Heart left ventricle (tissue), 16 donors: ENCODE measurements around the gene PPM1L. TPM values are rescaled to one million over a fixed set of nuclear protein-coding genes. Genes with fewer than 3 reads are reported as not detected.
A peak's percentile ranks its signal among the peaks of the same experiment; 100 is the strongest.

ENCODE experiments used
- ATAC-seq, 4 donors: fragments of 200-7000 bp; cut with Tn5 transposase; one replicate each; pipeline ENCODE4 v1.9.1; 2020 to 2022; ENCODE audit warnings: moderate library complexity in 4 of 4, mild to moderate bottlenecking in 3 of 4, moderate number of reproducible peaks in 1 of 4
- DNase-seq, 5 donors: peaks; one replicate each; pipeline ENCODE4 v3.0.0-alpha.2; 2020
- H3K27ac ChIP-seq, 12 donors: fragments of 200-600 bp; sonication (generic) in 4 of 12; one replicate each; pipeline versions ENCODE4 v1.5.0 to v1.8.0; 2016 to 2022; ENCODE audit warnings: mild to moderate bottlenecking in 2 of 12
- H3K27me3 ChIP-seq, 9 donors: fragments of 200-600 bp; sonication (generic) in 2 of 9; one replicate each; pipeline versions ENCODE4 v1.5.1 to v1.8.0; 2016 to 2022; ENCODE audit warnings: mild to moderate bottlenecking in 3 of 9
- H3K36me3 ChIP-seq, 9 donors: fragments of 200-600 bp; sonication (generic) in 2 of 9; one replicate each; pipeline versions ENCODE4 v1.5.0 to v1.8.0; 2018 to 2022; ENCODE audit warnings: mild to moderate bottlenecking in 2 of 9
- H3K4me1 ChIP-seq, 12 donors: fragments of 200-600 bp; sonication (generic) in 4 of 12; one replicate each; pipeline versions ENCODE4 v1.5.0 to v1.8.0; 2016 to 2022; ENCODE audit warnings: mild to moderate bottlenecking in 3 of 12
- H3K4me3 ChIP-seq, 12 donors: fragments of 200-600 bp; sonication (generic) in 4 of 12; one replicate each; pipeline versions ENCODE4 v1.5.0 to v1.8.0; 2017 to 2022; ENCODE audit warnings: mild to moderate bottlenecking in 9 of 12, moderate library complexity in 4 of 12
- H3K9me3 ChIP-seq, 12 donors: fragments of 200-600 bp; sonication (generic) in 4 of 12; one replicate each; pipeline versions ENCODE4 v1.5.0 to v1.8.0; 2016 to 2022; ENCODE audit warnings: mild to moderate bottlenecking in 1 of 12
- CTCF ChIP-seq, 12 donors: fragments of 200-600 bp; sonication (generic) in 4 of 12; IDR thresholded peaks; one replicate each; pipeline versions ENCODE4 v1.5.0 to v1.8.0; 2018 to 2022; ENCODE audit warnings: antibody characterized with exemption in 12 of 12, mild to moderate bottlenecking in 5 of 12
- POLR2A ChIP-seq, 2 donors: fragments of 450-650 bp; IDR thresholded peaks; one replicate each; pipeline ENCODE4 v1.6.1; 2017; ENCODE audit warnings: antibody characterized with exemption in 2 of 2, mild to moderate bottlenecking in 2 of 2, moderate library complexity in 2 of 2
- WGBS, 4 donors: extraction: QIAGEN DNeasy Blood & Tissue Kit in 2 of 4; methylation state at CpG; one replicate each; pipeline versions ENCODE4 v1.1.5 to v1.1.7; 2013 to 2018; 5-methylcytosine and 5-hydroxymethylcytosine counted together
- intact Hi-C, 10 donors: fragments of 100-400 bp; cut with DNase I; formaldehyde crosslinking; loops; one replicate each; pipeline versions ENCODE4 v1.11.1 to v1.14.2; 2022
- polyA plus RNA-seq, 2 donors: library from polyadenylated mRNA; stranded (reverse); fragments of 200-250 nt; gene quantifications; one replicate each; pipeline ENCODE4 v1.2.3, GENCODE V29; 2013
- total RNA-seq, 9 donors: library from RNA; depleted of rRNA in 2 of 9; stranded (reverse); fragments of >200 nt in 2 of 9; fragmentation: NEBNext Ultra II Directional in 3 of 9; extraction: Animal tissue kit (Norgen Biotek cat#: 25700) in 3 of 9; gene quantifications; one replicate each; pipeline versions ENCODE4 v1.1.0 to v1.2.4, GENCODE V29; 2016 to 2023
- donor health status: ischemic (EF 13 %, LVEDD 7.1; RV severe dilation, severe dysfunction).
- donor health status: healthy with polysubstance abuse.
- donor health status: DM: no; HTN: yes; CAD: no.
- donor health status: DM: no; HTN: no; CAD: no.
- donor health status: ischemic (EF 25% LVEDD 6.9; RV normal size, moderate dysfunction).
- donor health status: ischemic (EF 25% LVEDD 5.7; RV mildly dilated, moderate dysfunction).
- donor health status: healthy.
- donor health status: DM: yes; HTN: yes; CAD: no.
- donor health status: ischemic (EF 35%, LVEDD 5.7; RV mildly dilated, moderate dysfunction).
- donor health status: nonischemic (EF 11% LVEDD 7.7; RV severe dilation, severe dysfunction).
- donor health status: DM: yes; HTN: yes; CAD: no.
- donor health status: PGD.
- donor health status: ischemic (EF 29% LVEDD 5.4; RV normal size, mild dysfunction).
- donor health status: nonischemic (EF 23%, LVEDD 6.1; RV moderate dilation, normal function).

Gene PPM1L
- total and polyA plus RNA-seq, 11 donors = 6.2 to 89.6 (median 41.7) TPM

- Histone ChIP-seq H3K27ac (peak overlapping the region in 11 of 12 donors; percentile 67 to 88 (median 82)), H3K9me3 (no peaks in the 10 kb centered on the region), H3K36me3 (no peaks in the 10 kb centered on the region), H3K4me3 (no peak overlapping the region), H3K4me1 (peaks cover 5 to 64% (median 39%) of the 10 kb centered on the region in 12 donors), H3K27me3 (no peaks in the 10 kb centered on the region)
- DNase-seq = no peak
- TF ChIP-seq POLR2A (IDR thresholded peaks at IDR 0.05) = no peak
- TF ChIP-seq CTCF (IDR thresholded peaks at IDR 0.05) = no peak
- ATAC-seq = peak in 3 of 4 donors; percentile 44 to 70 (median 62)
- intact Hi-C loops = loop anchor here in 3 of 10 donors (5.0 kb wide), 1 partner anchor 52 kb away; the partner anchor contains the start of gene PPM1L (in 3 of the 3)
- WGBS, 4 donors = 24 to 41% (median 34%) methylated on average over 2 of the region's 2 CpGs
These were observed 53.4 kb downstream of the PPM1L start for GRCh38 chr3:160809453-160809852.

GRCh38 chr3:160810362-160811236 lies 54.6 kb downstream of the PPM1L start:
- no peaks in the 10 kb centered on the region for H3K27me3 ChIP-seq
- ATAC-seq = peak in 3 of 4 donors; percentile 21 to 40 (median 25)
- intact Hi-C loops = no loop called here
- H3K4me1 ChIP-seq = peaks cover 0 to 52% (median 29%) of the 10 kb centered on the region in 12 donors
- WGBS, 4 donors = 66 to 77% (median 69%) methylated on average over 4 of the region's 4 CpGs
- peak overlapping the region in 11 of 12 donors; percentile 67 to 88 (median 82) for H3K27ac ChIP-seq
- no peaks in the 10 kb centered on the region for H3K9me3 ChIP-seq
- no peaks in the 10 kb centered on the region for H3K36me3 ChIP-seq
- DNase-seq = peak in 1 of 5 donors; percentile 38
- TF ChIP-seq POLR2A (IDR thresholded peaks at IDR 0.05) (no peak), CTCF (IDR thresholded peaks at IDR 0.05) (no peak)
- H3K4me3 ChIP-seq = no peak overlapping the region

- 50 to 72% (median 69%) methylated on average over 1 of the region's 1 CpG for WGBS, 4 donors
- no peak overlapping the region for H3K4me3 ChIP-seq
- no peaks in the 10 kb centered on the region for H3K36me3 ChIP-seq
- peak overlapping the region in 9 of 12 donors; percentile 20 to 88 (median 81) for H3K27ac ChIP-seq
- H3K27me3 ChIP-seq = no peaks in the 10 kb centered on the region
- intact Hi-C loops = no loop called here
- peaks cover 0 to 50% (median 28%) of the 10 kb centered on the region in 12 donors for H3K4me1 ChIP-seq
- ATAC-seq = no peak
- no peak for DNase-seq
- H3K9me3 ChIP-seq = no peaks in the 10 kb centered on the region
- TF ChIP-seq CTCF (IDR thresholded peaks at IDR 0.05) (no peak), POLR2A (IDR thresholded peaks at IDR 0.05) (no peak)
These were observed 55.2 kb downstream of the PPM1L start for GRCh38 chr3:160811237-160811548.

- Histone ChIP-seq H3K36me3 (no peaks in the 10 kb centered on the region), H3K27ac (peak overlapping the region in 7 of 12 donors; percentile 10 to 88 (median 25)), H3K27me3 (no peaks in the 10 kb centered on the region), H3K4me1 (peaks cover 0 to 50% (median 28%) of the 10 kb centered on the region in 12 donors), H3K4me3 (no peak overlapping the region), H3K9me3 (no peaks in the 10 kb centered on the region)
- no peak for ATAC-seq
- intact Hi-C loops = no loop called here
- DNase-seq = no peak
- 36 to 53% (median 47%) methylated on average over 3 of the region's 3 CpGs for WGBS, 4 donors
- TF ChIP-seq CTCF (IDR thresholded peaks at IDR 0.05) (no peak), POLR2A (IDR thresholded peaks at IDR 0.05) (no peak)
These were observed 56.3 kb downstream of the PPM1L start for GRCh38 chr3:160812304-160812703.
